ENCODE measurements around the gene FAM3B.

The FAM3B gene, protein sequence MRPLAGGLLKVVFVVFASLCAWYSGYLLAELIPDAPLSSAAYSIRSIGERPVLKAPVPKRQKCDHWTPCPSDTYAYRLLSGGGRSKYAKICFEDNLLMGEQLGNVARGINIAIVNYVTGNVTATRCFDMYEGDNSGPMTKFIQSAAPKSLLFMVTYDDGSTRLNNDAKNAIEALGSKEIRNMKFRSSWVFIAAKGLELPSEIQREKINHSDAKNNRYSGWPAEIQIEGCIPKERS

DNA sequence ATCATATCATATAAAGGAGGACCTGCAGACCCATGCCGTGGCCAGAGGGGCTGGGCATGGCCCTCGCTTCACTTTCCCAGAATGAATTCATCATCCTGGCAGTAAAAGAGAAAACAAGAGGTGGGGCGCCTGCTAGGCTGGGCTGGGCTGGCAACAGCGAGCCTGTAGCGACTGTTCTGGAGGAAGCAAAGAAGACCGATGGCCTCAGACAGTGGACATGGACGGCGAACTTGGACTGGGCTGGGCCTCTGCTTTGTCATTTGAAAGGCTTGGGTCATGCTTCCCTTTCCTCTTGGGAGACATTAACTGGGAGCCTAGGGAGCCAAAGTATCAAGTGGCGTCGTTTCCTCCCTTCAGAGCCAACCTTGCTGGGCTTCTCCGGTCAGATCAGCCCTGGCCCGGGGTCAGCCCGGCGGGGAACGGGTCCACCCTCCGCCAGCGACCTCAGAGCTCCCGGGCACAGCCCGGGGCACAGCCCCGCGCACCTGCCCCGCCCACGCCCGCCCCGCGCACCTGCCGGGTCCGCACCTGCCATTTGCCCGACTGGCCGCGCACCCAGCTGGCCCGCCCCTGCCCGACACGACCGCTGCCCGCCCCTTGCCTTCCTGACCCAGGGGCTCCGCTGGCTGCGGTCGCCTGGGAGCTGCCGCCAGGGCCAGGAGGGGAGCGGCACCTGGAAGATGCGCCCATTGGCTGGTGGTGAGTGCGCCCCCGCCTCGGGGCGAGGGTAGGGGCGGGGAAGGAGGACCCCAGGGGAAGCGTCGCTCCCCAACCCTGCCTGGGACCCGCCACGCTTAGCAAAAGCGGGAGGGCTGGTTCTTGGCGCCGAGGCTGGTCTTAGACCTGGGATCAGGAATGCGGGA, at the start of gene FAM3B:
Gene FAM3B, plus strand, starts transcription at position 602 of the 863 bp plus-strand sequence. Its CDS starts 79 bp downstream, at position 681.
- H4K20me1 ChIP-seq (ENCODE audit: insufficient read depth, low read length): no peaks in the 10 kb centered on the region
- no peak within 1 kb of the TSS for H3K4me3 ChIP-seq (ENCODE audit: low read depth, low read length, poor library complexity, severe bottlenecking)
- H3K4me2 ChIP-seq (ENCODE audit: low read length): no peak within 1 kb of the TSS
- H3K9me2 ChIP-seq (ENCODE audit: low read depth, low read length): no peaks in the 10 kb centered on the region
- H3K36me3 ChIP-seq (ENCODE audit: insufficient read depth, low read length): no peaks in the 10 kb centered on the region
- peaks cover 24% of the 10 kb centered on the region for H3K4me1 ChIP-seq (ENCODE audit: insufficient read depth, low read length, severe bottlenecking)
- H3F3A ChIP-seq (ENCODE audit: insufficient read depth, low read length): no peaks in the 10 kb centered on the region
- H3K9ac ChIP-seq (ENCODE audit: low read length): no peak within 1 kb of the TSS
- no peaks in the 10 kb centered on the region for H3K79me2 ChIP-seq (ENCODE audit: insufficient read depth, low read length)
- H3K9me3 ChIP-seq (ENCODE audit: low read length): no peaks in the 10 kb centered on the region
- H3K27me3 ChIP-seq (ENCODE audit: insufficient read depth, low read length): no peaks in the 10 kb centered on the region
- H2AFZ ChIP-seq (ENCODE audit: low read length): no peak within 1 kb of the TSS
- TF ChIP-seq, protein P1, sequence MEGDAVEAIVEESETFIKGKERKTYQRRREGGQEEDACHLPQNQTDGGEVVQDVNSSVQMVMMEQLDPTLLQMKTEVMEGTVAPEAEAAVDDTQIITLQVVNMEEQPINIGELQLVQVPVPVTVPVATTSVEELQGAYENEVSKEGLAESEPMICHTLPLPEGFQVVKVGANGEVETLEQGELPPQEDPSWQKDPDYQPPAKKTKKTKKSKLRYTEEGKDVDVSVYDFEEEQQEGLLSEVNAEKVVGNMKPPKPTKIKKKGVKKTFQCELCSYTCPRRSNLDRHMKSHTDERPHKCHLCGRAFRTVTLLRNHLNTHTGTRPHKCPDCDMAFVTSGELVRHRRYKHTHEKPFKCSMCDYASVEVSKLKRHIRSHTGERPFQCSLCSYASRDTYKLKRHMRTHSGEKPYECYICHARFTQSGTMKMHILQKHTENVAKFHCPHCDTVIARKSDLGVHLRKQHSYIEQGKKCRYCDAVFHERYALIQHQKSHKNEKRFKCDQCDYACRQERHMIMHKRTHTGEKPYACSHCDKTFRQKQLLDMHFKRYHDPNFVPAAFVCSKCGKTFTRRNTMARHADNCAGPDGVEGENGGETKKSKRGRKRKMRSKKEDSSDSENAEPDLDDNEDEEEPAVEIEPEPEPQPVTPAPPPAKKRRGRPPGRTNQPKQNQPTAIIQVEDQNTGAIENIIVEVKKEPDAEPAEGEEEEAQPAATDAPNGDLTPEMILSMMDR (IDR thresholded peaks at IDR 0.05; ENCODE audit: low read length): no peak
- no peak for TF ChIP-seq EZH2 (IDR thresholded peaks at IDR 0.05; ENCODE audit: borderline replicate concordance, low read length)
- H3K27ac ChIP-seq (ENCODE audit: low read depth, low read length, poor library complexity, severe bottlenecking): no peak within 1 kb of the TSS

DNA sequence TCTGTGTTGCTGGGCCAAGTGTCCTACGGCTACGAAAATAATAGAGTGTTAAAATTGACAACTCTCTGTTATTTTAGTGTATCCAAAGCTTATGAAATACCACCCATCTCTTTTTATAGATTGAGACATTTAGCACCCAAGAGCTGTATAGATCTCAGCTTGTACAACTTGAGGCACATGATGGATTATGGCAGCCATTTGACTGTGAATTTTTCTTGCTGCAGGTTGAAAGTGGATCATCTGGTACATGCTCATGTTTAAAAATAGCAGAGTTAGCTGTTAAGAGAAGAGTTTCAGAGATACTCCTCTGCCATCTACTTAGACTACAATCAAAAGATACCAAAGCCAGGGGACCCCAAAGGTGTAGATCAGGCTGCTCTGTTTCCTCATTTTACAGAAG, 49.3 kb upstream of the FAM3B start:
- no peak overlapping the region for H2AFZ ChIP-seq (ENCODE audit: low read length)
- H3K36me3 ChIP-seq (ENCODE audit: insufficient read depth, low read length): no peaks in the 10 kb centered on the region; the same call in 1 of the 2 replicates
- H4K20me1 ChIP-seq (ENCODE audit: insufficient read depth, low read length): no peaks in the 10 kb centered on the region
- H3K9ac ChIP-seq (ENCODE audit: low read length): no peak overlapping the region
- no peaks in the 10 kb centered on the region for H3K9me2 ChIP-seq (ENCODE audit: low read depth, low read length)
- no peak overlapping the region for H3K4me2 ChIP-seq (ENCODE audit: low read length)
- H3K9me3 ChIP-seq (ENCODE audit: low read length): no peaks in the 10 kb centered on the region
- no peaks in the 10 kb centered on the region for H3K4me1 ChIP-seq (ENCODE audit: insufficient read depth, low read length, severe bottlenecking)
- no peaks in the 10 kb centered on the region; the same call in 1 of the 2 replicates for H3K27me3 ChIP-seq (ENCODE audit: insufficient read depth, low read length)
- TF ChIP-seq EZH2 (IDR thresholded peaks at IDR 0.05; ENCODE audit: borderline replicate concordance, low read length): no peak
- TF ChIP-seq, protein P1 (IDR thresholded peaks at IDR 0.05; ENCODE audit: low read length): no peak
- H3K4me3 ChIP-seq (ENCODE audit: low read depth, low read length, poor library complexity, severe bottlenecking): no peak overlapping the region
- H3F3A ChIP-seq (ENCODE audit: insufficient read depth, low read length): no peaks in the 10 kb centered on the region
- H3K79me2 ChIP-seq (ENCODE audit: insufficient read depth, low read length): no peaks in the 10 kb centered on the region
- H3K27ac ChIP-seq (ENCODE audit: low read depth, low read length, poor library complexity, severe bottlenecking): no peak overlapping the region

DNA sequence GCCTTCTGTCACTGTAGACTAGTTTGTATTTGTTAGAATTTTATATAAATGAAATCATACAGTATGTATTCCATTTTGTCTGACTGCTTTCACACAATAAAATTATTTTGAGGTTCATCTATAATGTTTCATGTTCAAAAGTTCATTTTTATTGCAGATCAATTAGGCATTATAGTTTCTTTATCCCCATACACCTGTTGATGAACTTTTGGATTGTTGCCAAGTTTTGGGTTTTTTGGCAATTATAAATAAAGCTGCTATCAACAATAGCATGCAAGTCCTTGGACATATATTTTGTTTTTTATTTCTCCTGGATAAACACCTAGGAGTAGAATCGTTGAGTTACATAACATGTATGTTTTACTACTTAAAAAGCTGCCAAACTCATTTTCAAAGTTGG, 47.1 kb upstream of the FAM3B start:
- no peaks in the 10 kb centered on the region for H3F3A ChIP-seq (ENCODE audit: insufficient read depth, low read length)
- TF ChIP-seq, protein P1 (IDR thresholded peaks at IDR 0.05; ENCODE audit: low read length): no peak
- TF ChIP-seq EZH2 (IDR thresholded peaks at IDR 0.05; ENCODE audit: borderline replicate concordance, low read length): no peak

More for the DNA sequence above, 47.1 kb upstream of the FAM3B start:
- Histone ChIP-seq H3K27ac (ENCODE audit: low read depth, low read length, poor library complexity, severe bottlenecking) (no peak overlapping the region), H3K9me3 (ENCODE audit: low read length) (no peaks in the 10 kb centered on the region), H3K79me2 (ENCODE audit: insufficient read depth, low read length) (no peaks in the 10 kb centered on the region), H3K27me3 (ENCODE audit: insufficient read depth, low read length) (no peaks in the 10 kb centered on the region; the same call in 1 of the 2 replicates), H3K4me2 (ENCODE audit: low read length) (no peak overlapping the region), H3K36me3 (ENCODE audit: insufficient read depth, low read length) (no peaks in the 10 kb centered on the region; the same call in 1 of the 2 replicates), H3K9ac (ENCODE audit: low read length) (no peak overlapping the region), H4K20me1 (ENCODE audit: insufficient read depth, low read length) (no peaks in the 10 kb centered on the region), H3K4me1 (ENCODE audit: insufficient read depth, low read length, severe bottlenecking) (no peaks in the 10 kb centered on the region), H3K9me2 (ENCODE audit: low read depth, low read length) (no peaks in the 10 kb centered on the region), H2AFZ (ENCODE audit: low read length) (no peak overlapping the region), H3K4me3 (ENCODE audit: low read depth, low read length, poor library complexity, severe bottlenecking) (no peak overlapping the region)

Measured in OCI-LY1 (cell line).